GM19467 (cell line): ENCODE data around the gene AKIP1.
"Not testable (repeated sequence)": the region's sequence is repeated elsewhere in the genome, so short reads cannot be mapped to it uniquely, and the experiment has no call there.

Source experiments
- ATAC-seq: cut with Tn5 transposase; IDR thresholded peaks from one replicate; pipeline ENCODE4 v1.9.1; 2021; ENCODE audit warnings: mild to moderate bottlenecking, moderate library complexity; ENCODE audit not compliant: unreplicated experiment

The AKIP1 gene

GRCh38 chr11:8914661-8915018 is 3.7 kb downstream of the AKIP1 start:
- ATAC-seq = no peak

DNA sequence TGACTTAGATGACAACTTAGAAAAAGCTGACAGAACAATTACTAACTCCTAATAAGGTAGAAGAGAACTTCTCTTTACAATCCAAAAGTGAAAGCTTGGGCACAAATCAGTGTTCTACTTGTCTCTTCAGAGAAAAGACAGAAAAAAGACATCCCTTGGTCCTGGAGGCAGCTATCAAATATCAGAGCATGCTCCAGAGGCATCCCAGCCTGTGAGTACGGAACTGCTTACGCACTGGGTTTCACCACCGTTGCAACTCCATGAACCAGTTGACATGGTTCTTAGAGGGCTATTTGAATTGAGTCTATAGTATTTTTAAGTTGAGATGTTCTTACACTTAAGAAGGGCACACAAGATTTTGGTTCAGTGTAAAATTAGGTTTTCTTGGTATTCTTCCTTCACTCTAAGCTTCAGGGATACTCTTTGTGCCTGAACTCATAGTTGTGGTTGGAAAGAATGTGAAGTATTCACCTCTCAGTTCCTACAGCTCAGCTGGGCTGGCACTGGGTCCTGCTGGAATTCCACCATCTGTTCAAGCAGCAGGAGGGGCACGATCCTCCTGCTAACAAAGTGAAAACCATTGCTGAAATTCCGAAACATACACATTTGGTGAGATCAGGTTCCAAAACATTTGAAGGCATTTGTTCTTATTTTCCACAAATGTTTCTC is 6.3 kb downstream of the AKIP1 start:
- no peak for ATAC-seq

GRCh38 chr11:8922691-8923090 is 11.7 kb downstream of the AKIP1 start:
- no peak for ATAC-seq

DNA sequence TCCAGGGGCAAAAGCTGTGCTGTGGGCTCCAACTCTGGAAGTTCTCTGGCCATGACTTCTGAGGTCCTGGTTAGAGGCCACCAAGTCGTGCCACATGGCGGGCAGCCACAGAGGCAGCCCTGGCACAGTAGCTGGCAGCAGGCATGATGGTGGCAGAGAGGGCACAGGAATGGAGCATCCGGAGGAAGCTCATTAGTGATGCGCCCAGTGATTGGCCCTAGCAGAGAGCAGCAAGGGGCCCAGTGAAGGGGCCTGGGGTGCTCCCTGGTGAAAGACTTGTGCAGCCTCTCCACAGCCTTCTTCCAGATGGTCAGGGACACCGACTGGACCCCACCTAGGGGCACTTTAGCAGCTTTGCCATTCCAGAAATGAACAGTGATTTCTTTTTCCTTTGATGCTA is 14.7 kb downstream of the AKIP1 start:
- ATAC-seq = no peak

DNA sequence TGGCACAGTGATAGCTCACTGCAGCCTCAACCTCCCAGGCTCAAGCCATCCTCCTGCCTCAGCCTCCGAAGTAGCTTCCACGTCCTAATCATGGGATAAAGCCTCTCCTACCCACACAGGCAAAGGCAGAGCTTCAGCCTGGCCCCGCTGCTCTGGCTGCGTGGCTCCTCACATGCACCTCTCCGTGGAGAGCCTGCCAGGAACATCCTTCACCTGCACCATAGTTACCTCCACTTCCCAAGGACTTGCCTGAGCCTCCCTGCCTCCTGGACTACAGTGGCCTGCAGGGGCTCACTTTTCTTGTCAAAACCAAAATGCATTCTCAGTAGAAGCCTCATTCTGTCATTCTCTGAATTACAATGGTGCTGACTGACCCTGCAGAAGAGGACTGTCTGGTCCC is 15.2 kb downstream of the AKIP1 start:
- no peak for ATAC-seq

DNA sequence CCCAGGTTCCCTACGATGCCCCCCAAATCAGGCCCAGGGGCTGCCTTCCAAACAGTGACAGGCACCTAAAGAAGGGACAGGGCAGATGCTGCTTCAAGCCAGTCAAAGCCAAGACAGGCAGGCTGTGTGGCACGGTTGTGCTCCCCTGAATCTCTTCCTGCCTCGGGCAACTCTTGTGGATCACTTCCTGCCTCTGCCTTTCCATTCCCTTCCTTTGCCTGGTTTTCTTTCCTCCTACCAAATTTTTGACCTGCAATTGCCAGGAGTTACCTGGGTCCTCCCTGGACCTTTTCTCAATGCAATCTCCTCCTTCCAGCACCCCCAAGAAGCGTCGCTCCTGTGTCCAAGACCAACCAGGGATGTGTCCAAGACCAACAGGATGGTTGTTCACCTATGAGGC is 16.2 kb downstream of the AKIP1 start:
- ATAC-seq = no peak

GRCh38 chr11:8928205-8928604 is 17.2 kb downstream of the AKIP1 start:
- no peak for ATAC-seq

DNA sequence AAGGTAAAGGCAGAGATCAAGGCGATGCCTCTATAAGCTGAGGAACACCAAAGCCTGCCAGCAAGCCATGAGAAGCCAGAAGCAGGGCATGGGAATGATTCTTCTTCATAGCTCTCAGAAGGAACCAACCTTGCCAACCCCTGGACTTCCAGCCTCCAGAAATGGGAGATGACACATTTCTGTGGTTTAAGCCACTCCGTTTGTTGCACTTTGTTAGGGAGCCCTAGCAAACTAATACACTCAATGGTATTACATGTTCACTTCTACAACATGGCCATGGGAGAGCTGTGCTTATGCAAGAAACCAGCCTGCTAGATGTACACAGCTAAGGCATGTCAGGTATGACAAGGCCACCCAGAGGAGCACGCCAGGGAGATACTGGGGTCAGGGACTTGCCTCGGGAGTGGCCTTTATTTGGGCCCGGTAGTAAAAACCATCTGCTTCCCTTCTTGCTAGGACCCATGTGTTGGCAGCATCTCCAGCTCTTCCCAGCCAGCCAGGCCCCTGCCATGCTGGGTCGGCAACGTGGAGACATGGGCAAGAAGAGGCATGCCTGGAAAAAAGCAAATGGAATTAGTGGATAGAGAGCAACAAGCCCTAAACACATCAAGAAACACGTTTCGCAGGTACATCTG is 18.1 kb downstream of the AKIP1 start:
- no peak for ATAC-seq

DNA sequence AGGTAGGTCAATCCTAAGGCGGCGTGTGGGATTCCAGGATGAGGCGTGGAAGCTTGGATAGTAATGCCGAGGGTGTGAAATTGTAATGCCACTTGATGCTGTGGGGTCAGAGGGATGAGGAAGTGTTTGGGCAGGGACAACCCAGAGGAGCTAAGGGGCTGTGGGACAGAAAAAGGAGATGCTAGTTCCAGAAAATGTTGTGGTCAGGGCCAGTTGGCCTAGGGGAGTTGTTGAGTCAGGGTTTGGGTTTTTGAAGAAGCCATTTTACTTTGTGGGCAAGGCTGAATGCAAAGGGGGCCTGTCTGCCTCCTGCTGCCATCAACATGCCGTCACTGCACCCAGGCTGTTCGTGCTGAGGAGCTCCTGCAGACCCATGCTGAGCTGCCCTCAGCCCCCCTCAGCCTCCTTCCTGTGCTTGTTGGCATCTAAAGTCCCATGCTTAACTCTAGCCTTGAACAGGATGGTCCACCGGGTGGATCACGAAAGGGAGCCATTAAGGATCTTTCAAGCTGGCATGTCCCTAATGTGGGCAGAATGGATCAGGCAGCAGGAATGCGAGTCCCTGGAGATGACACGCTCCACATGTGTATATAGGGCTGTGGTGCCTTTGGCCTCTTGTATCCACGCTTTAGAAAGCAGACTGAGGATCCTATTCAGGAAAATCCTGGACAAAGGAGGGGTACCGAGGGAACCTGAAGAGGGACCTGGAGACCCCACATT is 19.6 kb downstream of the AKIP1 start:
- no peak for ATAC-seq

GRCh38 chr11:8932564-8933180 is 21.7 kb downstream of the AKIP1 start, which contains the start of gene C11orf16:
Gene C11orf16, minus strand, starts transcription at chr11:8932947. Its CDS starts 639 bp downstream, at chr11:8932308.
- no peak for ATAC-seq

DNA sequence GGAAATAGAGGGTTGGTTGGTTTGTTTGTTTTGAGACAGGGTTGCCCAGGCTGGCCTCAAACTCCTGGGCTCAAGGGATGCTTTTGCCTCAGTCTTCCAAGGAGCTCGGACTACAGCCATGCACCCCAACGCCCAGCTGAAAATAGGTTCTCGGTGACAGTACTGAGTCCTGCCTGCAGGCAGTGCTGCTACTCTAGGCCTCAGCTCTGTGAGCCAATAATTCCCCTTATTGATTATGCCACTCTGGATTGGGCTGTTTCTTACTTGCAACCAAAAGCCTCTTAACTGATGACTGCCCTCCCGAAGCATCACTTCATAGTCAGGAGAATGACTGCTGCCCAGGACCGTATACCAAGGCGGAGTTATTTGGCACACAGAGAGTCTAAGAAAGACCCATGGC is 22.9 kb downstream of the AKIP1 start:
- ATAC-seq = no peak

DNA sequence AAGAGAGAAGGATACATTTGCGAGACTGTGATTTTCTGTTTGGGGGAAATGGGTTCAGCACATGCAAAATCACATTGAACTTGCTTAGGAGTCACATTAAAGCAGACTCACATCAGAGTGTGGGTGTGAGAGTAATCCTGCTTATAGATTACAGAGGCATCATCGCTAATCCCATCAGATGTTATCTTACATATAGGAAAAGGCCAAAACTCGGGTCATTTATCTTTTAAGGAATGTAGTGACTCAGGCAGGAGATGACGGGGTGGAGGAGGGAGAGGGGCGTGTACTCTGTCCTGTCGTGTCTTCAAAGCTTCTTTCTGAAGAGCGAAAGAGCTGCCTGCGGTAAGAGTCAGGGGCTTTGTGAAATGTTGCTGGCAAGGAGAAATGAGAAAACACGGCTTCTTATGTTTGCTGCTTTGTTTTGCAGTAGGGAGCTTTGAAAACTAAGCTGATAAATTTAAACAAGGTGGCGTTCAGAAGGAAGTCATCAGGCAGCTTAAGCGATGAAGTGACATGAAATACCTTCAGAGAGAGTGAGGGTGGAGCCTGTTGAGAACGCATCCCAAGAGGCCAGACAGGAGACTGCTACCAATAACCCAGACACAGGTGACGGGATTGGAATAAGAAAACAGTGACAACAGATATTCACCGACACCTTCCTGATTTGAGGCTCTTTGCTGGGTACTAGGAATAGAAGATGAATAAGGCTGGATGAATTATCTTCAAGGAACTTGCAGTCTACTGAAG is 23.9 kb downstream of the AKIP1 start:
- ATAC-seq = no peak

DNA sequence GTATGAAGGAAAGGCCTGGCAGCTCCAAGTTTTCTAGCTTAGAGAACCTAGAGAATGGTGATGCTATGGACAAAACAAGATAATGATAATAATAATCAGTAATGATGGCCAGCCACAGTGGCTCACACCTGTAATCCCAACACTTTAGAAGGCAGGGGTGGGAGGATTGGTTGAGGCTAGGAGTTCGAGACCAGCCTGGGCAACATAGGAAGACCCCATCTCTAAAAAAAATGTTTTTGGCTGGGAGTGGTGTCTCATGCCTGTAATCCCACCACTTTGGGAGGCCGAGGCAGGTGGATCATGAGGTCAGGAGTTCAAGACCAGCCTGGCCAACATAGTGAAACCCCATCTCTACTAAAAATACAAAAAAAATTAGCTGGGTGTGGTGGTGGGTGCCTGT is 24.8 kb downstream of the AKIP1 start:
- not testable (repeated sequence) for ATAC-seq

DNA sequence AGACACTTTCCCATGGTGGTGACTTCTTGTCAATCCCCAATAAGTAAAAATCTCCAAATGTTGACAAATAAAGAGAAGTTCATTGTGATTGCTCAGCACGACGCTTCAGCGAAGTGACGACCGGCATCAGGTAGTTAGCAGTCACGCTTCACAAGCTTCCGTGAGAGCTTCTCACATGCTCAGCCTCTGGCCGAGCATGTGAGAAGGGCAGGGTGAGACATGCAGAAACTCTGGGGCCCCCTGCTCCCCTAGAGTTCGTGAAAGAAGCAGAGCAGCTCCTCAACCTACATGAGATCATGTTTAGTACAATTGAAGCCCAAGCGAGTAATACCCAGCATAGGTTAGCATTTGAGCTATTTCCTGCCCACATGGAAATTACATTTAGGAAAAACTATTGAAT is 26.2 kb downstream of the AKIP1 start:
- no peak for ATAC-seq

DNA sequence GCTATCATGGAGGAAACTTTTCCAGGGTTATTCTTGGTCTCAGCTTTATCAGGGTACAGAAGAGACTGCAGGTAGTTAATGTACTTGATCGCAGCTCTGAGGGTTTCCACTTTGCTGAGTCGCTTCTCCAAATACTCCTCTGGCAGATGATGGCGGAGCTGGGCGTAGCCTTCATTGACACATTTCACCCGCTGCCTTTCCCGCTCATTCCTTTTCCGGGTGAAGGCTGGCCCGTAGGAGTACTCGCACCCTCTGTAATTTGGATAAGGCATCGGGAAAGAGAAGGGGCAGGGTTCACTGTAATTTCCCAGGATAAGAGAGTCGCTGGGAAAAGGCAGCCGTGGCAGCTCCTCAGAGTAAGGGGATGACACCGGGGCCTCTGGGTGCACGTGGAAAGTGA is 26.7 kb downstream of the AKIP1 start:
- ATAC-seq = no peak

GRCh38 chr11:8941341-8942103 is 30.5 kb downstream of the AKIP1 start:
- ATAC-seq = no peak

DNA sequence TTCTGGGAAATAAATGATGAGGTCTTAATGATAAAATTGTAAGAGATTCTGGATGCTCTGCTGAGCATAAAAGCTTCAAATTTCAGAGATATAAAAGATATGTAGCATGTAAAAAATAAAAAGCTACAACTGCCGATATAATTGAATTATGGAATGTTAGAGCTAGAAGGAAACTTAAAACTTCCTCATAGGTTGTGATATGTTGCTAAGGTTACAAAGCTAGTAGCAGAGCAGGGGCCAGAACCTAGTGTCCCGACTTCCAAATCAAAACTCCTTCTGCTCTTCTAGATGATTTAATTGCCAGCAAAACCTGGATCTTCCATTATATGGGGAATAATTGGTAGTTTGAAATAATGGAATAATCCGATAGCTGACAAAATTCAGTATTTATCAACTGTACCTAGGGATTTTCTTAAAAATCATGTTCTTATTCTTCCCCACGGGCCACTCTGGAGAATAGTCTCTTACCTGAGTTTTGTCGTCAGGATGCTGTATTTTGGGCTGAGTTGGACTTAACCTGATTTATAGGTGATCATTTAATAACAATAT is 31.6 kb downstream of the AKIP1 start, which contains the start of gene ASCL3:
ASCL3 (minus strand) TSS at position 499 of the 549 bp plus-strand sequence. CDS start 4,855 bp downstream, outside the sequence.
- ATAC-seq = no peak

- ATAC-seq = no peak
These were observed 36.4 kb downstream of the AKIP1 start for GRCh38 chr11:8947230-8947943.

DNA sequence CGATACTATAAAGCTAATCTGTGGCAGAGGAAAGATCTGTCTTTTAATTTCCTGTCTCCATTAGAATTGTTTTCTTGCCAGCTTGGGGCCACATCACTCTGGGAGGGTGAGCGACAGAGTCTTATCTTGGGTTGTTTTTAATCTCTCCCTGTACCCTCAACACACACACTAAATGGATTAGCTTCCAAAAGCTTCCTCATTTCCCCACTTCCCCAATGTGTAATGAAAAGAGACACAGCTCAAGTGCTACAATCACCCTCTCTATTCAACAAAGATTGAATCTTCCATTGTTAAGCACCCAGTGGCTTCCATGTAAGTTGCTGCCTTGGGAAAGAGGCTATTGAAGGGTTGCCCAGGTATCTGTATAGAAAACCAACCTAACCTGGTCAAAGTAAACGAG is 37.9 kb downstream of the AKIP1 start:
- no peak for ATAC-seq
